Measurements from ENCODE around the gene FAM163B. TPM values are rescaled to one million over a fixed set of nuclear protein-coding genes. Genes with fewer than 3 reads are reported as not detected.

FAM163B gene
- total and polyA plus RNA-seq, 2 donors (not counting 3 experiments of a cell fraction or from before 2014, with no cell fraction given), result not detected

DNA sequence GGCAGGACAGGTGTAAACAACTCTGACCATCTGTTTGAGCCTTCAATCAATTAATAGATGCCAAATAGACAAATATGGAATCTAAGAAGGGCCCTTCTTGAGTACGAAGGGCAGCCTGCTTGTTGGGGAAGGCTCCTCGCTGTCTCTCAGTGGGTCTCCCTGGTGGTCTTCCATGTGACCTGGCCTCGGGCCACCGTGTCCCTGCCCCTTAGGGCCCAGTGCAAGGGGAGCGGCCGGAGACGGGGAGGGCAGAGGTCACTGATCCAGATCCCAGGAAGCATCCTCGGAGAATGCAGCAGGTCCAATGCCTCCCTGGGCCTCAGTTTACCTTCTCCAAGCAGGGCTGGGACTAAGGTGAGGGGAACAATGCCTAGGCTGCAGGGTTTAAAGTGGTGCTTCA lies 29.5 kb upstream of the FAM163B start:
- CTCF ChIA-PET, result no interaction called here
- TF ChIP-seq MYC (IDR thresholded peaks at IDR 0.05; ENCODE audit: low read depth, low read length), result no peak
- no peak for TF ChIP-seq CTCF (IDR thresholded peaks at IDR 0.05; ENCODE audit: extremely low read depth in 1 of 2, insufficient read depth in 1 of 2, low read depth in 1 of 2, low read length in 2 of 2)
- TF ChIP-seq POLR2A (IDR thresholded peaks at IDR 0.05; ENCODE audit: low read depth, low read length), result no peak
- no peak for TF ChIP-seq JUN (IDR thresholded peaks at IDR 0.05; ENCODE audit: borderline replicate concordance, insufficient read depth, insufficient read length, low read depth)
- no peak for TF ChIP-seq GATA2 (IDR thresholded peaks at IDR 0.05; ENCODE audit: insufficient read depth, insufficient read length, low read depth, low read length)
- TF ChIP-seq POLR2AphosphoS5 (IDR thresholded peaks at IDR 0.05; ENCODE audit: insufficient read depth, low read depth, low read length), result no peak
- TF ChIP-seq, protein P1, sequence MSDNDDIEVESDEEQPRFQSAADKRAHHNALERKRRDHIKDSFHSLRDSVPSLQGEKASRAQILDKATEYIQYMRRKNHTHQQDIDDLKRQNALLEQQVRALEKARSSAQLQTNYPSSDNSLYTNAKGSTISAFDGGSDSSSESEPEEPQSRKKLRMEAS (IDR thresholded peaks at IDR 0.05; ENCODE audit: insufficient read depth, insufficient read length), result no peak
- no peak for TF ChIP-seq EZH2 (IDR thresholded peaks at IDR 0.05; ENCODE audit: borderline replicate concordance, low read depth, low read length, severe bottlenecking)
- TF ChIP-seq FOS (IDR thresholded peaks at IDR 0.05; ENCODE audit: borderline replicate concordance, insufficient read depth, low read length), result no peak
- no peaks in the 10 kb centered on the region for H3K4me1 ChIP-seq (ENCODE audit: control insufficient read depth, extremely low read depth, insufficient read depth, low read length)
- H3K4me3 ChIP-seq (replicated peaks in 1 of 3; ENCODE audit: insufficient read depth in 1 of 3, low read depth in 1 of 3, low read length in 3 of 3), result no peak overlapping the region
- H3K4me2 ChIP-seq (ENCODE audit: insufficient read depth, low read length), result no peak overlapping the region
- H2AFZ ChIP-seq (ENCODE audit: low read depth, low read length), result no peak overlapping the region
- H3K9me1 ChIP-seq (replicated peaks; ENCODE audit: control insufficient read depth, extremely low read depth, insufficient read depth, low read length), result no peaks in the 10 kb centered on the region
- no peaks in the 10 kb centered on the region for H3K27me3 ChIP-seq (ENCODE audit: control insufficient read depth in 2 of 2, insufficient read depth in 2 of 2, low read length in 2 of 2)
- BruUV-seq (replicated peaks), result no TSS peak
- FAIRE-seq (no peak), DNase-seq (ENCODE audit: low read depth, low spot score) (no peak)
- dilution Hi-C loops (cut with MboI; ENCODE audit: extremely low pct_ligation_motif_present, low sequenced_read_pairs), result no loop called here
- no peak overlapping the region for H3K27ac ChIP-seq (ENCODE audit: insufficient read depth, low read depth, low read length)
- POLR2A ChIA-PET, result no interaction called here
- no peaks in the 10 kb centered on the region for H3K36me3 ChIP-seq (ENCODE audit: control insufficient read depth in 2 of 2, extremely low read depth in 1 of 2, insufficient read depth in 2 of 2, low read length in 2 of 2)
- no peaks in the 10 kb centered on the region for H4K20me1 ChIP-seq (replicated peaks; ENCODE audit: control insufficient read depth, extremely low read depth, insufficient read depth, low read length)
- intact Hi-C loops (cut with micrococcal nuclease), result no loop called here
- H3K9ac ChIP-seq (replicated peaks; ENCODE audit: extremely low read depth, insufficient read depth, low read length), result no peak overlapping the region
- H3K9me3 ChIP-seq (replicated peaks; ENCODE audit: control insufficient read depth, insufficient read depth, low read length), result no peaks in the 10 kb centered on the region
- H3K79me2 ChIP-seq (ENCODE audit: control insufficient read depth, insufficient read depth, low read length), result no peaks in the 10 kb centered on the region

All from endothelial cell of umbilical vein (primary cell).